ENCODE measurements around the gene SPHK1.

DNA sequence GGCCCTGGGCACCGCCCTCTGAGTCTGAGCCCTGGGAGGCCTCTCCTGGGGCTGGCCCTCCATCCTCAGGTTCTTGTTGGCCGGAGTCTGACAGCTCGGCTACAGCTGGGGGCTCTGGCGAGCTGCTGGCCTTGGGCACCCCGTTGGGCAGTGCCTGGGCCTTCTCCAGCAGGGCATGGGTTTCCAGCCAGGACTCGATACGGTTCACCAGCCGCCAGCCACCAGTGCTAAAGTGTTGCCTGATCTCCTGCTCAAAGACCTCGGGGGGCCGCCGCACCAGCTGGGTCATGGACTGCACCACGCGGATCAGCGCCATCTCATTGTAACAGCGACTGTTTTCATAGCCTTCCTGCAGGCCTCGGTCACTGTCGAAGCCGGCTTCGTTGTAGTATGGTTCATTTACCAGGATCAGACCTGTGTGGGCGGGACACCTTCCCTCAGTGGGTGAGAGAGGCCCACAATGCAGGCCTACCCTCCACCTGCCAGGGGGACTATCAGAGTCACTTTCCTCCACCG, 6.8 kb downstream of the SPHK1 start:
- TF ChIP-seq TAF1 (IDR thresholded peaks at IDR 0.05; ENCODE audit: low read depth): no peak
- no peak for TF ChIP-seq EZH2 (IDR thresholded peaks at IDR 0.05; ENCODE audit: borderline replicate concordance, insufficient read depth, low read length, poor library complexity, severe bottlenecking)

Data from neural cell (in vitro differentiated cells).